A549 (cell line): ENCODE data around the gene MTO1. TPM values are rescaled to one million over a fixed set of nuclear protein-coding genes. Genes with fewer than 3 reads are reported as not detected.
A peak's percentile ranks its signal among the peaks of the same experiment; 100 is the strongest.
"Not testable (repeated sequence)": the region's sequence is repeated elsewhere in the genome, so short reads cannot be mapped to it uniquely, and the experiment has no call there.

ENCODE experiments used
- ATAC-seq, 2 experiments: fragments of 200-7000 bp in 1 of 2; fragments of >200 bp in 1 of 2; cut with Nextera tagmentation in 1 of 2; cut with Tn5 transposase in 1 of 2; 3 replicates each; pipeline versions ENCODE4 v1.8.0 to v1.9.1; 2018 to 2020; ENCODE audit warnings: mild to moderate bottlenecking in 1 of 2, moderate library complexity in 1 of 2
- CTCF ChIA-PET: fragments of 300-600 bp; sonication (Branson Sonifier 250); formaldehyde crosslinking; extraction: SDS; loops from one replicate; lab custom pipeline; 2021; ENCODE audit warnings: antibody characterized with exemption, inconsistent platforms; lab: Yijun Ruan, JAX
- POLR2A ChIA-PET: fragments of 350-600 bp; formaldehyde crosslinking; extraction: SDS; loops from one replicate; lab custom pipeline; 2021; ENCODE audit warnings: antibody characterized with exemption, inconsistent platforms; lab: Yijun Ruan, JAX
- DNase-seq, 2 experiments: peaks; one replicate each; pipeline versions ENCODE4 v3.0.0 to v3.0.0-alpha.2; 2011 to 2016; ENCODE audit warnings: low read depth in 1 of 2, low spot score in 1 of 2
- FAIRE-seq: peaks from 2 replicates; lab custom pipeline; 2011; peaks lifted over from hg19 to GRCh38; lab: Jason Lieb, UNC
- H3K27ac ChIP-seq, 2 experiments: fragments of >200 bp; sonication (Bioruptor Twin); formaldehyde crosslinking; 3 replicates each; pipeline ENCODE4 v1.5.1; 2016 to 2017
- H3K4me1 ChIP-seq: fragments of >200 bp; sonication (Bioruptor Twin); formaldehyde crosslinking; 3 replicates; pipeline ENCODE4 v1.6.1; 2016
- H3K4me2 ChIP-seq: fragments of >200 bp; sonication (Bioruptor Twin); formaldehyde crosslinking; 3 replicates; pipeline ENCODE4 v1.6.1; 2016
- H3K4me3 ChIP-seq: fragments of >200 bp; sonication (Bioruptor Twin); formaldehyde crosslinking; 3 replicates; pipeline ENCODE4 v1.5.1; 2016
- H3K9me3 ChIP-seq: fragments of >200 bp; sonication (Bioruptor Twin); formaldehyde crosslinking; 3 replicates; pipeline ENCODE4 v1.6.1; 2016
- CBX2 ChIP-seq: fragments of 200-600 bp; sonication (generic); IDR thresholded peaks from 2 replicates; pipeline ENCODE4 v1.6.1; 2016; ENCODE audit warnings: low read depth, mild to moderate bottlenecking, borderline replicate concordance
- CEBPB ChIP-seq, 2 experiments: fragments of >200 bp in 1 of 2; sonication (Bioruptor Twin) in 1 of 2; formaldehyde crosslinking in 1 of 2; IDR thresholded peaks; 2 replicates each; pipeline ENCODE4 v1.6.1; 2012 to 2016
- CTCF ChIP-seq: fragments of >200 bp; sonication (Bioruptor Twin); formaldehyde crosslinking; IDR thresholded peaks from 3 replicates; pipeline ENCODE4 v1.5.1; 2016
- EHMT2 ChIP-seq: fragments of 200-600 bp; sonication (generic); IDR thresholded peaks from 2 replicates; pipeline ENCODE4 v1.6.1; 2016; ENCODE audit warnings: antibody characterized with exemption, low read depth, mild to moderate bottlenecking, moderate library complexity
- HMGXB4 ChIP-seq: fragments of 250-450 bp; sonication (Bioruptor Pico); IDR thresholded peaks from 2 replicates; pipeline ENCODE4 v1.5.0; 2021; ENCODE audit warnings: mild to moderate bottlenecking, moderate library complexity, borderline replicate concordance
- HOXB5 ChIP-seq: fragments of 250-450 bp; sonication (Bioruptor Pico); IDR thresholded peaks from 2 replicates; pipeline ENCODE4 v1.5.0; 2020; ENCODE audit warnings: mild to moderate bottlenecking, moderate library complexity
- JUN ChIP-seq, 2 experiments: fragments of >200 bp; sonication (Bioruptor Twin); formaldehyde crosslinking; IDR thresholded peaks; 2 replicates in 1 of 2; 3 replicates in 1 of 2; pipeline ENCODE4 v1.6.1; 2016 to 2017
- MAFK ChIP-seq: fragments of 450-650 bp; IDR thresholded peaks from 2 replicates; pipeline ENCODE4 v1.6.1; 2014; ENCODE audit not compliant: partially characterized antibody
- MAZ ChIP-seq: fragments of 150-350 bp; IDR thresholded peaks from 2 replicates; pipeline ENCODE4 v1.6.1; 2014; ENCODE audit warnings: antibody characterized with exemption, low read depth, low read length, borderline replicate concordance
- NR3C1 ChIP-seq: fragments of >200 bp; sonication (Bioruptor Twin); formaldehyde crosslinking; IDR thresholded peaks from 3 replicates; pipeline ENCODE4 v1.6.1; 2017
- PBX3 ChIP-seq: IDR thresholded peaks from 2 replicates; pipeline ENCODE4 v1.6.1; 2012
- TP53 ChIP-seq: fragments of 250-450 bp; sonication (Bioruptor Pico); IDR thresholded peaks from 2 replicates; pipeline ENCODE4 v1.5.0; 2021; ENCODE audit warnings: mild to moderate bottlenecking, moderate library complexity
- WGBS: methylation state at CpG from one replicate; pipeline ENCODE4 v1.1.6; 2017; ENCODE audit errors: missing lambda C conversion rate; 5-methylcytosine and 5-hydroxymethylcytosine counted together
- polyA plus RNA-seq, 4 experiments: library from polyadenylated mRNA; depleted of rRNA in 3 of 4; stranded (reverse); fragments of >200 nt; fragmentation: RNase III in 1 of 4; extraction: RNeasy Plus Mini Kit Qiagen cat#74134 plus additional on column Dnase treatment in 1 of 4; gene quantifications; 2 replicates in 3 of 4; 3 replicates in 1 of 4; pipeline ENCODE4 v1.2.3, GENCODE V29; 2011 to 2017

The MTO1 gene
- polyA plus RNA-seq, 2 of the 4 experiments (the other 2 are of a cell fraction) = 12.8 to 19.9 TPM

DNA sequence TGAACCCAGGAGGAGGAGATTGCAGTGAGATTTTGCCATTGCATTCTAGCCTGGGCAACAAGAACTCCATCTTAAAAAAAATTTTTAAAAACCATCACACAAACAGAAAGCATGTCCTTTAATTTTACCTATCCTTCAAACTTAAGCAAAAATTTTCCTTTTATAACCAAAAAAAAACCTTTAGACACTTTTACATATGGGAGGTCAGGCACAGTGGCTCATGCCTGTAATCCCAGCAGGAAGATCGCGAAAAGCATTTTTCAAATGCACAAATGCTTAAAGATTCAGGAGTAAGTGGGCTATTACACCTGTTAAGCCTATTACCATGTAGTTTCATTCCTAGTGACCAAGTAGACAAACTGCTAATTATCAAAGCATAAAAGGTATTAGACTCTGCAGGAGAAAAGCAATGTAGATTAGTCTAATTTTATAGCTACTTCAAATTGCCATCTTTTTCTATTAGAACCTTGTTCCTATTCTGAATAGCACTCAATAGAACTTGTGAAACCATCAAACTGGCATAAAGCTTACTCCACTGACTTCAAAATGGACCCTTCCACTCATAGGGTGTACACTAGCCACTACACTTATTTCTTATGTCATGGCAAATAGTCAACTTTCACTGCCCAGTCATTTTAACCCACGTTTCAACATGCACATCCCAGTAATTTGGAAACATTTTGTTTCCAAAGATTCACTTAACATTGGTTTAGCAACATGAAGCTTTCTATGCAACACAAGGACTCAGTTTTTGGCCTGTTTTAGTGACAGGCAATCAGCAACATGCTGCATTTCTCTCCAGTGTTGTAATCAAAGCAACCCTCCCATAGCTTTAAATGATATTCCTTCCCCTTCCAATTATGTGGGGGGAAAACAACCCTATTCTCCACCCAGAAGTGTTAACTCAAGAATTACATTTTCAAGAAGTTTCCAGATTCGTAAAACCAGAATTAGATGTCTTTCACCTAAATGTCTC, 55.3 kb downstream of the MTO1 start (continued):
- TF ChIP-seq PBX3 = no peak
- TF ChIP-seq CEBPB (IDR thresholded peaks at IDR 0.05) = no peak
- peak; percentile 42; the same call in 1 of the 2 replicates for TF ChIP-seq HMGXB4 (CRISPR knock-in tag)
- TF ChIP-seq MAZ = no peak
- TF ChIP-seq TP53 (CRISPR knock-in tag) = peak; percentile 72
- no peak for TF ChIP-seq EHMT2
- 0 out of 2 replicates have a peak, but pooled peaks have one; percentile 7 for TF ChIP-seq HOXB5
- no peak for TF ChIP-seq MAFK
- no peak for TF ChIP-seq CBX2
- TF ChIP-seq NR3C1 = no peak
- TF ChIP-seq CTCF = no peak

DNA sequence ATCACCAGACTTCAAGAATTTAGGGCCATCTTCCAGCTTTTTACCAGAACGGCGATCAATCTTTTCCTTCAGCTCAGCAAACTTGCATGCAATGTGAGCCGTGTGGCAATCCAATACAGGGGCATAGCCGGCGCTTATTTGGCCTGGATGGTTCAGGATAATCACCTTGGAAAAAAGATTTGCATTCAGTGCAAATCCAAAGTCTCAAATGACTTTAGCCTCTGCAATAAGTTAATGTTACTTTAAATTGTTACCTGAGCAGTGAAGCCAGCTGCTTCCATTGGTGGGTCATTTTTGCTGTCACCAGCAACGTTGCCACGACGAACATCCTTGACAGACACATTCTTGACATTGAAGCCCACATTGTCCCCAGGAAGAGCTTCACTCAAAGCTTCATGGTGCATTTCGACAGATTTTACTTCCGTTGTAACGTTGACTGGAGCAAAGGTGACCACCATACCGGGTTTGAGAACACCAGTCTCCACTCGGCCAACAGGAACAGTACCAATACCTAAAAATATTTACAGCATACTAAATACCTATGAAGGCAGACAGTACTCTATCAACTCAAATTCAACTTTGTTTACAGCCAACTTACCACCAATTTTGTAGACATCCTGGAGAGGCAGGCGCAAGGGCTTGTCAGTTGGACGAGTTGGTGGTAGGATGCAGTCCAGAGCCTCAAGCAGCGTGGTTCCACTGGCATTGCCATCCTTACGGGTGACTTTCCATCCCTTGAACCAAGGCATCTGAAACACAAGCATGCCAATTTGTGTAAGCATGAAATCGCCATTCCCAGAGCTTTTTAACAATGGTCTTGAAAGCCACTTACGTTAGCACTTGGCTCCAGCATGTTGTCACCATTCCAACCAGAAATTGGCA, 56.8 kb downstream of the MTO1 start:
- POLR2A ChIA-PET, H3K9me3 ChIP-seq, DNase-seq, FAIRE-seq, ATAC-seq: not testable (repeated sequence)
- CTCF ChIA-PET = interaction anchor here (1.0 to 3.2 kb wide), 2 partner anchors 62 to 93 kb away, joined by 4 to 10 read pairs; no protein-coding TSS in a partner anchor
- 0 out of 5 replicates have a peak, but pooled peaks of 1 of the 2 experiments have one; percentile 30 for TF ChIP-seq JUN (IDR thresholded peaks at IDR 0.05)
- peaks cover 37% of the 10 kb centered on the region for H3K4me1 ChIP-seq
- H3K27ac ChIP-seq = peak overlapping the region; percentile 99 to 100
- H3K4me3 ChIP-seq = peak overlapping the region; percentile 91
- WGBS = 2% methylated on average over 17 of the region's 19 CpGs
- peak overlapping the region; percentile 77 for H3K4me2 ChIP-seq
